Measurements from ENCODE around the gene DISC1.
A peak's percentile ranks its signal among the peaks of the same experiment; 100 is the strongest.

The DISC1 gene

DNA sequence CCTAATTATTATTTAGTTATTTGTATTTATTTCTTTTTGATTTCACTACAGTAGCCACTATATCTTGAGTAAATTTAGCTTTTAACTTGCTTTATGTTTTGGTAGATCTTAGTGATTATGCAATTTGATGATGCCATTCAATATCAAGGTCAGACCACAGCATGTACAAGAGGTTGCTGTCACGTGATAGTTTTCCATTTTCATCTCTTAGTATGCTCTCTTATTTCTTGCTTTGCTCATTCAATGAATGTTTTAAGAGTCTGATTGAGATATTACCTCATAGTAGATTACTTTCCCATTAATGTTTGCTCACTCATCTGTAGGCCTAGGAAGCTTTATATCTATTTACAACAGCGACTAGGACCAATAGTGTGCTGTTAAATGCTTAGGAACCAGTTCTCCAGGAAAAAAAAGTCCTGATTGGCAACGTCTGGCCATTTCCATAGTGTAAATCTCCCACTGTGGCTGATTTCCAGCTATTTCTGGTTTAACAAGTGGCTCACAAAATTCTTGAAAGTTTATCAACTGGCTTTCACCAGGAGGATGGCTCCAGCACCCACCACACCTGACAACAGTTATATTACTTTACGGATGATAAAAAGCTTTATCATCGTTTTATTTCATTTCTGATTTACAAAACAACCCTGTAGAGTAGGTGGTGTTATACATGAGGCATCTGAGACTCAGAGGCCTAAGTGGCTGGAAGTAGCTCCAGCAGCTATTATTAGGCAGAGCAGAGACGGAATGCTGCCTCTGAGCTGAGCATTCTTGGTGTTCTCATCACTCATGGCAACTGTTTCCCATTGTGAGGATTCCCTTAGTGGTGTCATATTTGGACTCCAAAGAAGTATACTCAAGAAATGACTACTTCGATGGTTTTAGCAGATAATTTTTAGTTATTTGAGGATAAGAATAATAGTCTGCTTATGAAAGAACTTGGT lies 235.2 kb downstream of the DISC1 start:
- no peak for DNase-seq

- no peak for DNase-seq
Observed at GRCh38 chr1:231862611-231863010, 236.0 kb downstream of the DISC1 start.

DNA sequence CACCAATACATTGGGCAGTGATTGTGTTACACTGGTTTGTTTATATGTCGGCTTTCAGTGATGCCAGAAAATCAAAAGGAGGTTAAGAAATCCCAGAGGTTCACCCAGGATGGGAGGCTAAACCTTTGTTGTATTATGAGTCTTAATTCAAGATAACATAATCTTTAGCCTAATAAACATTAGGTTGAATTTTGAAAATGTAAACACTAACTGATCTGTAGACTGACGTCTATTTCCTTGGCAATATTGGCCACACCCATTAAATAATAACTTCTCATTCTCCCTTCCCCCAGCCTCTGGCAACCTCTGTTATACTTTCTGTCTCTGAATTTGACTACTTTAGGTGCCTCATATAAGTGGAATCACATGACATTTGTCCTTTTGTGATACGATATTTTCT lies 238.7 kb downstream of the DISC1 start:
- DNase-seq = no peak

DNA sequence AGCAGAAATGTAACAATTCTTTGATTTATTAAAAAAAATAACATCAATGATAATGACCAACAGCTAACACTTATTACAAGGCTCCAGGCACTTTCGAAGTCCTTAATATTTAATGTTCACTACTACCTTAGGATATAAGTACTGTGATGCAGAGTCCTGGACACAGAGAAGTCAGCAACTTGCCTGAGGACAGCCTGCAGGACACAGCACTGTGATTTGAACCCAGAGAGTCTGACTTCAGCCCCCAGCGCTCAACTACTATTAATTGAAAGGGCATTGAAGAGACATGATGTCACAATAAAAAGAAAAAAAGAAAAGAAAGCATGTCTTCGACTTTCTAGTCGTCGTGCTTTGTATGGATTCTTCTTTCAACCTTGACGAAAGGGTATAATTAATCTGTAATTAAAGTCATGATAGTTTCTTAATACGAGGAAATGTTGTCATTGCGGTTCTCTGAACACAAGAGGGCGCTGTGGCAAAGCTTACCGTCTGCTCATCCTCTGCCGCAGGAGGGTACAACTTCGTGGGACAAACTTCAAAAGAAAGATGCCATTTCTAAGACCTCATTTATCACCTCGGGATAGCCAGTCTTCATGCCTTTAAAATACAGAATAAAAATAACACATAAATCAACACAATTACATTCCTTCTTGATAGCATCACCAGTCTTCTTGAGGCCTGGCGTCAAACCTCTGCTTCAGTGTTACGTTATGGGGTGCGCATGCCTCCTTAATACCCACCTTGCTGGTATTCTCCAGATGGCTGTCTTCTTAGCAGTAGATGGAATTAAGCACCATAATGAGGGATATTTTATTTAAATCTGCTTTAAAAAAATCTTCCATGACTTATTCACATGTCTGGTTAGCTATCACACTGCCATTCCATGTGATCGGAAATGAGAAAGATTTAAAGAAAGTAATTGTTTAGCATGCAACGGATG lies 240.1 kb downstream of the DISC1 start:
- DNase-seq = peak; percentile 32

- DNase-seq = no peak
Observed at GRCh38 chr1:231867607-231868006, 241.0 kb downstream of the DISC1 start.

GRCh38 chr1:231869364-231869763 lies 242.8 kb downstream of the DISC1 start:
- no peak for DNase-seq

DNA sequence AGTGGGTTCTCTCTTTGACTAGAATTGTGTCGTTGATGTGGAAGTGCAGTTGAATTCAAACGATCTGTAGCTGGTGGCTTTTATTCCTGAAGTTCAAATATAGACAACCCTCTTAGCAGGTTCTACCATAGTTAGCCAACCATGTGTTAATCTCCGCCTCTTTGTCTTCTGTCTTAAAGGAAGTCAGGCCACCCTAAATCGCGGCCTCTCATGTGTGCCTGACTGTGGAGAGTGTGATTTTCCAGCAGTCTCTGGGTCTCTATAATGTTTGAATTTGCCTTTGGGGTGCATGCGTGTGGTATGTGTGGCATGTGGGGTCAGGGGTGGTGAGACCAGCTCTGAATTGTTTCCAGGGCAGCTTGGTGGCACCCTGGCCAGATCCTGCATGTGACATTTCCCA lies 244.9 kb downstream of the DISC1 start:
- DNase-seq = no peak

GRCh38 chr1:231871878-231872277 lies 245.3 kb downstream of the DISC1 start:
- no peak for DNase-seq

- DNase-seq = no peak
Observed at GRCh38 chr1:231872461-231872910, 245.9 kb downstream of the DISC1 start.

DNA sequence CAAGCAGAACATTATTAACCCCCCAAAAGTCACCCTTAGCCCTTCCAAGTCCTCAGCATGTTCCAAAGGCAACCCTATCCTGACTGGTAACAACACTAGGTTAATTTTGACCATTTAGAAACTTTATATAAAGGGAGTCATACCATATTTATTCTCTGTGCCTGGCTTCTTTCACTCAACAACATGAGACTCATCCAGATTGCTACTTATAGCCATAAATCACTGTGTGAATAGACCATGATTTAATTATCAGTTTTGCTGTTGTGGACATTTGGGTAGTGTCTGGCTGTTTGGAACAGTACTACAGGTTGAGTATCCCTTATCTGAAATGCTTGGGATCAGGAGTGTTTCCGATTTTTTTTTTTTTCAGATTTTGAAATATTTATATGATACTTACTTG lies 252.1 kb downstream of the DISC1 start:
- no peak for DNase-seq

DNA sequence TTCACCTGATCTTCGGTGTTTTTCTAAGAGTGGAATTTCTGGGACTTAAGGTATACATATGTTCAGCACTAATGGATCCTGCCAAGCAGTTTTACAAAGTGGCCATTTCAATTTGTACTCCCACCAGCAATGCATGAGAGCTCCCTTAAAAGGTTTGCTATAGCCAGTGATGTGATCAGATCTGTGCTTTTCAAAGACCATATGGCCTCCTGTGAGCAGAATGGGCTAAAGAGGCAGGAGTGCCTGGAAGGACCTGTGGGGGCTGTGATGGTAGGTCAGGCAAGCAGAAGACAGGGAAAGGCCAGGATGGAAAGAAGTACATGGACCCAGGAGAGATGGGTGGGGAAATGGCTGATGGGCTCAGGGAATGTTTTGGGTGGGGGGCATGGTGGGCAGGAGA lies 252.7 kb downstream of the DISC1 start:
- DNase-seq = no peak

DNA sequence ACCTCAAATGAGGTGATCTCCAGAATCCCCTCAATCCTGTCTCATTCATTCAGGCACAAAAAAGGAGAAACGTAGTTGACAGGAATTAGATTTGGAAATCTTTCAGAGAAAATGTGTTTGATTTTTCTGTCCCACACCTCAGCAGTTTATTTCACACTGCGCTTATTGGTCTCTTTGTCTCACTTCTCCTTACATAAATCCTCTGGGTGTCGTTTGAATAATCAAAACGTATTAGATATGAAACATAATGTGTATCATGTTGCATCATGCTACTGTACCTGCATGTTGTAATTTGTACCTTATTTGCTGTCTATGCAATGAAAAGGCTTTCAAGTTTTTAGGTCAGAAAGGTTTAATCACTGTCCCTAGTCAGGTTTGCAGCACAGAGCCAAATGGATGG lies 255.7 kb downstream of the DISC1 start:
- DNase-seq = no peak

GRCh38 chr1:231882790-231883189 lies 256.2 kb downstream of the DISC1 start:
- DNase-seq = no peak

- DNase-seq = no peak
Observed at GRCh38 chr1:231883382-231883781, 256.8 kb downstream of the DISC1 start.

DNA sequence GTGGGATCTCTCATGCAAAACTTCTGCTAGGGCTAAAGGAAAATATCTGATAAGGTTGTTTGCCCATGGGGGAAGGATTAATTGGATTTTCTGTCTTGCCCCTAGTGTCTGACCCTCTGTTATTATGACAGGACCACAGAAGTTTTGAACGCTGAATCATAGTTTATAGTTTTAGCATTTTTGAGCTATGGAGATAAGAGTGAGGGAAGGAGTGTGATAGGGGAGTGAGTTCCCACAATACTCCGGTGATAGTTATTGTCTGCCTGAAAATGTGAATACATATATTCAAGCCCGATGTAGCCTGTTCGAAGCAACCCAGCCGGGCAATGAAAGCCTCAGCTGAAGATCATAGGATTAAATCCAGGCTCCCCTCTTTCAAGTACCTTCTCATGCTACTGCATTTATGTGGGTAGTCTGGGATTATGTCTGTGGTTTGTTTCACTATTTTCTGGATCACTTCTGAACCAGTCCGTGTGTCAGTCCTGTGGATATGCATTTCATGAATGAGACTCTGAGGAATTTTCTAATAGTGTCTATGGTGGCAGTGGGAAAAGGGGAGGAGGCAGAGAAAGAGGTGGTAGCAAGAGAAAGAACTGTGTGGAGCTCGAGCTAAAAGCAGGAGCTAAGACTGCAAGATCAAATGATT lies 258.7 kb downstream of the DISC1 start:
- no peak for DNase-seq

DNA sequence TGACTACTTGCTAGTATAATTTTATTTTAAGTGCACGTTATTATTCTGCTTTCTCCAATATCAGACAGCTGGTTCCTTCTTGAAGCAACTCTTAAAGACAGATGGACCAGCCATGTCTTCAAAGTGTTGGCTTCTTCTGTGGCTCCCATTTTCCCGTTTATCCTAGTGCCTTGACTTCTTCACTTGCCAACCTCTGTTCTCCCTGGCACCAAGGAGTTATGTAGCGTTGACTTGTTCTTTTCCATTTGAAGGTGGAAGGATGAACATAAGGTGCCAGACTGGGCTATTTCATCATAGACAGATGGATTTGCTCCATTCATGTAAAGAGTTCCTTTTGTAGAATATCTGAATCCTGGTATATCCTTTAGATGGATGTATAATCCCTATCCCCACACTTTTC lies 260.6 kb downstream of the DISC1 start:
- no peak for DNase-seq

DNA sequence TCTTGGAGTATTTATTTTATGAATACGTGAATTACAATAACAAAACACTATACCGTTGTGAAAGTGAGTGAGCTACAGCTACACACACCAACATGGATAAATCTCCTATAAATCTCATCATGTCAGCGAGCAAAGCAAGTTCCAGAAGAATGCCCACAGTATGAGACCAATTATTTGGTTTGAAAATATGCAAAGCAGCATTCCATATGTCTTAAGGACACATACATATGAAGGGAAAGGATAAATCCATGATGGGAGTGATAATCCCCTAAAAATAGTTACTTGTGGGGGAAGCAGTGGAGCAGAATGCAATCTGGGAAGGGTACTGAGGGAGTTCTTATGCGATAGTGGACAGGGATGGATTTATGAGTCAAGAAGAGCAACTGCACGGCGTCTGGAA lies 261.3 kb downstream of the DISC1 start:
- no peak for DNase-seq

DNA sequence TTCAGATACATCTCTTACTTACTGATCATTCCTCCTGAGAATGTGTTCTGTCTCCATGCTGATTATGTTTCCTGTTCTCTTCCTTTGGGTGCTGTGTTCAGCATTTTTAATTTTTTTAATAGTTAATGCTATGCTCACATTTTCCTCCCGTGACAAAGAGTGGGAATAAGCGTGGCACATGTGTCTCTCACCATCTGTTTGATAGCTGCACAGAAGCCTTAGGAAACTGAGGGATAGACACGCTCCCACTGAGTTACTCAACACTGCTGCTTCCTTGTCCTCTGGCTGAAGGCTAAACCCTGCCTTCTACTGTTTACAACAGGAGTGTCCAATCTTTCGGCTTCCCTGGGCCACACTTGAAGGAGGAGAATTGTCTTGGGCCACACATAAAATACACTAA lies 264.2 kb downstream of the DISC1 start:
- DNase-seq = no peak

GRCh38 chr1:231893400-231894102 lies 267.0 kb downstream of the DISC1 start:
- DNase-seq = no peak

- DNase-seq = no peak
Observed at GRCh38 chr1:231896806-231897205, 270.2 kb downstream of the DISC1 start.

DNA sequence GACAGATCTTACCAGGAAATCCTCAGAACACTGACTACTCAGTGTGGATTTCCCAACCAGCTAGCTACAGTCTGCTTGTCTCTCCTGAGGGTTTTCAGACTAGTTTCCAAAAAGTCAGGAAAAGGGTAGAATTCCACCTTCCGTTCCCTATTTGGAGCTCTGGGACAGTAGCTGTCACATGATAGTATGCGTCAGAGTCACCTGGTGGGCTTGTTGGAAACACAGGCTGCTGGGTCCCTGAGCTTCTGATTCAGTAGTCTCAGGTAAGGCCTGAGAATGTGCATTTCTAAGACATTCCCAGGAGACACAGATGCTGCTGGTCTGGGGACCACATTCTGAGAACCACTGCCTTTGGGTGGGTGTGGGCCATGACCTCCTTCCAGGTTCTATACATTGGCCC lies 272.5 kb downstream of the DISC1 start:
- DNase-seq = no peak

DNA sequence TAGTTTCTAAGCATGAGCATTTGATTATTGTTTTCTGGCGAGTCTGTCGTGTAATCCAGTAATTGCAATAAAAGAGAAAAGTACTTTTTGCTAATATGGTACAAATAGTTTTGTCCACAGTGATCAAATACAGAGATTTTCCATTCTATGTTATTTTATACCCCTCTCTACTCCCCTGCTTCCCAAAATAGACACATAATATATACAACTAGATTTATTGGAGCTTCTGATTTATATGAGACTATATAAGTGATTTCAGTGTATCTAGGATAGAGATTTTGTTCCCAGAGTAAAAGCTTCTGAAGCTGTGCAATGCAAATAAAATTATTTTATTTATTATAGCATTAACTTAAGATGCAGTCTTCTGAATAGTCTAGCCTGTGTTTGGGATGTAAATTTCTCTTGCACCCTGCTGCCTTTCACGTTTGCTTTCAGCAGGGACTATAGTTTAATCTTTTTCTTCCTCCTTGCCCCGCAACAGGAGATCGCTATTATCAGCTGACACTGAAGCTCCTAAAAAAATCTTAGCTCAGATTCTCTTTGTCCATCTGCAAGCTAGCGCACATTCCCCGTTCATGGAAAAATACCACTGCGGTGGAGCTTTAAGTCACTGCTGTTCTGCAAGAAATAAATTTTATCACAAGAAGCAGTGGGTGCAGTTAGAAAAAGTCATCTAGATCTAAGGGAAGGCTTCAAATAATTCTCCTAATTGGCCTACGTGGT lies 273.3 kb downstream of the DISC1 start:
- no peak for DNase-seq

All from NCI-H1436 treated with DMSO at 0.1 percent for 48 hours (cell line).